ELR (cell line): ENCODE data around the gene GOLGA6A.

Experiments used
- DNase-seq: peaks from one replicate; pipeline ENCODE4 v3.0.0-alpha.2; 2015; ENCODE audit warnings: low read depth

GOLGA6A gene

DNA sequence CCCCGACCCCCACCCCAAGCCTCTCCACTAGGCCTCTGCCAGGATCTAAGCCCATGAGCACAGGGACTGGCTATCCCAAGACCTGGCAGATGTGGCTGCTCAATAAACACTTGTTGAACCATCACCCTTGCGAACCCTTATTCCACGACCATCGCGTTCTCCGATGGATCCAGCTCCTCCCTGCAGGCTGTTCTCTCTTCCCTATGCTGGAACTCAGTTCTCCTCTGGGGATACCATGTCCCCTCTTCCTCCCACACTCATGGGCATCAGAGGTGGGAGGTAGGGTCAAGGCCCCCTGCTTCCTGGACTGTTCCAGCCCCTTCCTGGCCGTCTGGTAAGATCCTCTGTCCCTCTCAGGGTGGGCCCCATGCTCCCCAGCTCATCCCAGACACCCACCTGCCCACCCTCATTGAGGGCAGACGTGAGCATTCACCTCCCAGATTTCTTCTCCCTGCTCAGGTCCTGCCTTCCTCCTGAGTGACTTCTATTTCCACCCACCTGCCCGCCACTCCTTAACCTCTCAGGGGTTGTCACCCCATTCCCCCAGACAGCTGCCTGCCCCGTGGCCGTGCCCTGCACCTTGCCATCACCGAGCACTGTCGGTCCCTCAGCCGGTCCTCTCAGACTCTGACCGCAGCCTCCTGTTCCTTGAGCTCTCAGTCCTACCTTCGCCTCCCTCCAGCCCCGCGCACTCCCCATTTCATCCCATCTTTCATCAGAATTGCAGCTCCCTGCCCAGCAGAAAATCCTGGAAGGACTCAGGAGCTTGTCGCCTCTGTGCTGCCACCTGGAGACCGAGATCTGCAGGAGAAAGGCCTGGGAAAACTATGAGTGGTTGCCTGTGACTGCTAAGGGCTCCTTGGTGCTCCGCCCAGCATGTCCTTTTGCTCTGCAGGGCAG, 45.8 kb downstream of the GOLGA6A start:
- peak; percentile 68 for DNase-seq

DNA sequence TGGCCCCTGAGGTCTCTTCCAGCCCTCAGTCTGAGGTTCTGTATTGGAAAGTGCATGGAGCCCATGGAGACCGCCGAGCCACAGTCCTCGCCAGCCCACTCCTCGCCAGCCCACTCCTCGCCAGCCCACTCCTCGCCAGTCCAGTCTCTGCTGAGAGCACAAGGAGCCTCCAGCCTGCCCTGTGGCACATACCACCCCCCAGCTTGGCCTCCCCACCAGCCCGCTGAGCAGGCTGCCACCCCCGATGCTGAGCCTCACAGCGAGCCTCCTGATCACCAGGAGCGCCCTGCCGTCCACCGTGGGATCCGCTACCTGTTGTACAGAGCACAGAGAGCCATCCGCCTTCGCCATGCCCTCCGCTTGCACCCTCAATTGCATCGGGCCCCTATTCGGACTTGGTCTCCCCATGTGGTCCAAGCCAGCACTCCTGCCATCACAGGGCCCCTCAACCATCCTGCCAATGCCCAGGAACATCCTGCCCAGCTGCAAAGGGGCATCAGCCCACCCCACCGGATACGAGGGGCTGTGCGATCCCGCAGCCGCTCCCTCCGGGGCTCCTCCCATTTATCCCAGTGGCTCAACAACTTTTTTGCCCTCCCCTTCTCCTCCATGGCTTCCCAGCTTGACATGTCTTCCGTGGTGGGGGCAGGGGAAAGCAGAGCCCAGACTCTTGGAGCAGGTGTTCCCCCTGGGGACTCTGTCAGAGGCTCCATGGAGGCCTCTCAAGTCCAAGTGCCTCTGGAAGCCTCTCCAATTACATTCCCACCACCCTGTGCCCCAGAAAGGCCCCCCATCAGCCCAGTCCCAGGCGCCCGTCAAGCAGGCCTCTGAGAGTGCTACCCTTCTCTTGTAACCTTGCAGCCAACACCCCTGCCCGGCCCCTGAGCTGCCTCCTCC, 47.0 kb downstream of the GOLGA6A start:
- no peak for DNase-seq

DNA sequence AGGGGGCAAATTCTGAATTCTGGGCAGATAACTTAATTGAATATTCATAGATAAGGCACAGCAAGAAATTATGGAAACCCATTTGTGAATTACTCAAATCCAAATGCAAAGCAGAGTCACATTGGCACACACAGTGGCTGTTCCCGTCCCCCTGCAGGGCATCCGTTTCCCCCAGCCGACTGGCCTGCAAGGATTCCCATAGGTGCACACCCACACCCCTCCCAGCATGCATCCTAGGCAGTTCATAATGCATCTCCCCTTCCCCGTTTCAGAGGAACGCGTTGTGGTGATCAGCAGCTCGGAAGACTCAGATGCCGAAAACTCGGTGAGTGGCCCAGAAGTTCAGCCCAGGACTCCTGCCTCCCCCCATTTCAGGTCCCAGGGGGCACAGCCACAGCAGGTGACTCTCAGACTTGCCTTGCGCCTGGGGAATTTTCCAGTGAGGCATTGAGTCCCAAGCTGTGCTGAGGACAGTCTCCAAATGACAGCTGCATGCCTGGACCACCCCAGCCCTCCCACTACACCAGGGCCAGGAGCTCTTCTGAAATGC, 48.1 kb downstream of the GOLGA6A start:
- DNase-seq = no peak

DNA sequence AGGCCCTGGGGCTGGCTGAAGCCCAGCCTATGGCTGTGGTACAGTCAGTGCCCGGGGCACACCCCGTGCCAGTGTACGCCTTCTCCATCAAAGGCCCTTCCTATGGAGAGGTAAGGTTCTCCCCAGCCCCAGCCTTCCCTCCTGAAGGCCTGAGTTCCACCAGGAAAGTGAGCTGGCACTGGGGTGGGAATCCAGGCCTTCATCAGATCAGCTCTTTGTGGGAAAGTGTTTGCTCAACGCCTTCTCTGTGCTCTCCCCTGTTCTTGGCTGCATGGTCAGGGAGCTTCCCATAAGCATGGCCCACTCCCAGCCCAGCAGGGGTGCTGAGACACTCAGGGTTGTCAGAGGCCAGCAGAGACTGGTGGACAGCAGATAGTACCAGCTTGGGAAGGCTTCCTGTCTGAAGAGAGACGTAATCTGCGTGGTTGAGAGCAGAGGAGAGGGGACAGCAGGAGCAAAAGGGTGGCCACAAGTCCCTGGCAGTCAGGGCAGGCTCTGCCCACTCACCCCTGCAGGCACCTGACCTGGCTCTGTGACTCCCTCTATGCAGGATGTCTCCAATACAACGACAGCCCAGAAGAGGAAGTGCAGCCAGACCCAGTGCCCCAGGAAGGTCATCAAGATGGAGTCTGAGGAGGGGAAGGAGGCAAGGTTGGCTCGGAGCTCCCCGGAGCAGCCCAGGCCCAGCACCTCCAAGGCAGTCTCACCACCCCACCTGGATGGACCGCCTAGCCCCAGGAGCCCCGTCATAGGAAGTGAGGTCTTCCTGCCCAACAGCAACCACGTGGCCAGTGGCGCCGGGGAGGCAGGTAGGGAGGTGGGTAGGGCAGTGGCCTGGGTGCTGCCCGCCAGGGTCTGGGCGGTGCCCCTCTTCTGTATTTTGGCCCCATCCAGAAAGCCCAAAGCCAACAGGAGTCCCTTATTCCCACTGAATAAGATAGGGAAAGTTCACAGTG, 49.5 kb downstream of the GOLGA6A start:
- no peak for DNase-seq

DNA sequence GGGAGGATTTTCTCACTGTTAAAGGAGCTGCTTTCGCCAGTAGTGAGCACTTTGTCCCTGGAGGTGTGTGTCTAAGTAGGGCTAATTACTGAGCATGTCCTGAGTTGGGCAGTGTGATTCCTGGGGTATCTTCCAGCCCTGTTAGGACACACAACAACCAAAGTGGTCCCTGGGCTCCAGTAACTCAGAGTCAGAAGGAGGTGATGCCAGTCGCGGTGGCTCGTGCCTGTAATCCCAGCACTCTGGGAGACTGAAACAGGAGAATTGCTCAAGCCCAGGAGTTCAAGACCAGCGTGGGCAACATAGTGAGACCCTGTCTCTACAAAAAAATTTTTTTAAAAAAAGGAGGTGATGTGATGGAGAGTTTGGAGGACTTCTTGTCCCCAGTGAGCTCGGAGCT, 50.3 kb downstream of the GOLGA6A start:
- no peak for DNase-seq

DNA sequence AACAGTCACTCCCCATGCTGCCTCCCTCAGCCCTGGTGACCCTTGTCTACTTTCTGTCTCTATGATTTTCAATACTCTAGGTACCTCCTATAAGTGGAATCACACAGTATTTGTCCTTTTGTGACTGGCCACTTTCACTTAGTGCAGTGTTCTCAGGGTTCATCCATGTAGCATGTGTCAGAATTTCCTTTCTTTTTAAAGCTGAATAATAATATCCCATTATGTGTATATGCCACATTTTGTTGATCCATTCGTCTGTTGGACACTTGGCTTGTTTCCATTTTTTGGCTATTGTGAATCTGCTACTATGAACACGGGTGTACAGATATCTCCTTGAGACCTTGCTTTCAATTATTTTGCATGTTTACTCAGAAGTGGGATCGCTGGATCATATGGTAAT, 53.7 kb downstream of the GOLGA6A start:
- no peak for DNase-seq

DNA sequence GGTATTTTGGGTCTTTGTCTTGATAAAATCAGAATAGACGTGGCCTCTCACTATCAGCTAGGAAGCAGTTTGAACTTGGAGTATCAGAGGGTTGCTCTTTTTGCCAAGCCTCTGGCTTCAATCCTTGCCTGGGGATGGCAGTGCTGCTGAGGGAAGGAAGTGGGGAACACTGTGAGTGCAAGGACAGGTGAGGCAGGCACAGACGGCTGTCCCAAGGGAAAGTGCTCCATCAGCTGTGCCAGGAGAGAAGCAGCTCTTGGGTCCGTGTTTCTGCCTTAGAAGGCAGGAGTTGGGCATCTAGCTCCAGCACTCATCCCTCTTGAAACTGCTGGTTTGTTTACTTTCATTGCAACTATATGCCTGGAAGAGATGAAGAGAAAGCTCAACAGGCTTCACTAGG, 54.7 kb downstream of the GOLGA6A start:
- DNase-seq = no peak

DNA sequence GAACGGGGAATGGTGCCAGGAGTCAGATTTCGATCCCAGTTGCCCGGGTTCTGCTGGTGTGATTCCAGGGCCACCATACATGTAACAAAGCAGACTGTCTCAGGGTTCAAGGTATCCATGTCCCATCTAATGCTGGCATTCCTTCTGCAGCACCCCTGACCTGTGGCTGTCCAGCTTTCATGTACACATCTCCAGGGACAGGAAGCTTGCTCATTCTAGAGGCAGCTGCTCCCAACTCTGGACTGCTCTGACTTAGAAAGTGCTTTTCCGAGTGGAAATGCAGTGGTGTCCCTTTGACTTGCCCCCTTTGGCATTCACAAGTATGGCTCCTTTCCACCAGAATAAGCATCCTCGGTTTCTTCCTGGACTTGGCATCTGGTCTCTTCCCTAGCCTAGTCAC, 56.9 kb downstream of the GOLGA6A start:
- DNase-seq = peak; percentile 48

DNA sequence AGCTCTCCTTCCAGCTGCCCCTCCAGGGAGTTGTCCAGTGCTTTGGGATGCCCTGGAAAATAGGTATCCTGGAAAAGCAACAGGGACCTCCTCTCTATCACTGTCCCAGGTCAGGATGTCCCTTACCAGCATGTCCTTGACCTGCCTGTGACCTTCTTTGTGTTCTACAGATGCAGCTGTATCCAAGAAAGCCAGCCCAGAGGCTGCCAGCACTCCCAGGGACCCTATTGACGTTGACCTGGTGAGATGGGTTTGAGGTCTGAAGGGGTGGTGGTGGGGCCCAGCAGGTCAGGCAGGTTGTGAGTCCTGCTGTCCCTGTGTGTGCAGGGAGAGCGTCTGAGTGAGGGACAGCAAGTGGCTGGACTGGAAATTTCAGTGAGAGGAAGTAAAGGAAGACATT, 57.7 kb downstream of the GOLGA6A start:
- no peak for DNase-seq

DNA sequence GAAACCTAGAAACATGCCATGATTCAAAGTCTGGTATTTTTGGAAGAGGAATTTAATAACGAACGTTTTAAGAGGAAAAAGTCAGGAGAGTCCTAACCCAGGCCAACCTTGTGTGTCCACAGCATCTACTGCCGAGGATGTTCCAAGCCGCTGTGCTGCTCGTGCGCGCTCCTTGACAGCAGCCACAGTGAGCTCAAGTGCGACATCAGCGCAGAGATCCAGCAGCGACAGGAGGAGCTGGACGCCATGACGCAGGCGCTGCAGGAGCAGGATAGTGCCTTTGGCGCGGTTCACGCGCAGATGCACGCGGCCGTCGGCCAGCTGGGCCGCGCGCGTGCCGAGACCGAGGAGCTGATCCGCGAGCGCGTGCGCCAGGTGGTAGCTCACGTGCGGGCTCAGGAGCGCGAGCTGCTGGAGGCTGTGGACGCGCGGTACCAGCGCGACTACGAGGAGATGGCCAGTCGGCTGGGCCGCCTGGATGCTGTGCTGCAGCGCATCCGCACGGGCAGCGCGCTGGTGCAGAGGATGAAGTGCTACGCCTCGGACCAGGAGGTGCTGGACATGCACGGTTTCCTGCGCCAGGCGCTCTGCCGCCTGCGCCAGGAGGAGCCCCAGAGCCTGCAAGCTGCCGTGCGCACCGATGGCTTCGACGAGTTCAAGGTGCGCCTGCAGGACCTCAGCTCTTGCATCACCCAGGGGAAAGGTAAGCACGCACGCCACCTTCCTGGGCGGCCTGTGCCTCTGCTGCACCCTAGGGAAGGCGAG, 59.5 kb downstream of the GOLGA6A start:
- DNase-seq = no peak
